ENCODE results near the gene NCKAP5.
"Not testable (repeated sequence)": the region's sequence is repeated elsewhere in the genome, so short reads cannot be mapped to it uniquely, and the experiment has no call there.

NCKAP5 gene

GRCh38 chr2:132701810-132702209 lies 866.5 kb downstream of the NCKAP5 start:
- DNase-seq (ENCODE audit: low spot score) = no peak

GRCh38 chr2:132699802-132700201 lies 868.5 kb downstream of the NCKAP5 start:
- not testable (repeated sequence) for DNase-seq (ENCODE audit: low spot score)

- not testable (repeated sequence) for DNase-seq (ENCODE audit: low spot score)
Observed at GRCh38 chr2:132698347-132698746, 869.9 kb downstream of the NCKAP5 start.

- no peak for DNase-seq (ENCODE audit: low spot score)
Observed at GRCh38 chr2:132697556-132698205, 870.6 kb downstream of the NCKAP5 start.

GRCh38 chr2:132692816-132693215 lies 875.4 kb downstream of the NCKAP5 start:
- no peak for DNase-seq (ENCODE audit: low spot score)

GRCh38 chr2:132691556-132691955 lies 876.7 kb downstream of the NCKAP5 start:
- no peak for DNase-seq (ENCODE audit: low spot score)

- DNase-seq (ENCODE audit: low spot score) = no peak
Observed at GRCh38 chr2:132690664-132691303, 877.5 kb downstream of the NCKAP5 start.

- DNase-seq (ENCODE audit: low spot score) = no peak
Observed at GRCh38 chr2:132681766-132682165, 886.5 kb downstream of the NCKAP5 start.

- no peak for DNase-seq (ENCODE audit: low spot score)
Observed at GRCh38 chr2:132680544-132680943, 887.7 kb downstream of the NCKAP5 start.

GRCh38 chr2:132678483-132678882 lies 889.8 kb downstream of the NCKAP5 start:
- DNase-seq (ENCODE audit: low spot score) = no peak

GRCh38 chr2:132677661-132678060 lies 890.6 kb downstream of the NCKAP5 start:
- no peak for DNase-seq (ENCODE audit: low spot score)

- no peak for DNase-seq (ENCODE audit: low spot score)
Observed at GRCh38 chr2:132676999-132677398, 891.3 kb downstream of the NCKAP5 start.

GRCh38 chr2:132671151-132671835 lies 897.0 kb downstream of the NCKAP5 start:
- DNase-seq (ENCODE audit: low spot score) = no peak

- no peak for DNase-seq (ENCODE audit: low spot score)
Observed at GRCh38 chr2:132670496-132671150, 897.6 kb downstream of the NCKAP5 start.

GRCh38 chr2:132669908-132670495 lies 898.3 kb downstream of the NCKAP5 start, which contains the start of gene LYPD1:
TSS of gene LYPD1 (minus strand) at chr2:132670205. CDS start at chr2:132669932, 273 bp downstream.
- DNase-seq (ENCODE audit: low spot score) = no peak

- no peak for DNase-seq (ENCODE audit: low spot score)
Observed at GRCh38 chr2:132668987-132669907, 899.0 kb downstream of the NCKAP5 start.

GRCh38 chr2:132668189-132668823 lies 900.0 kb downstream of the NCKAP5 start:
- DNase-seq (ENCODE audit: low spot score) = no peak

GRCh38 chr2:132667706-132668105 lies 900.6 kb downstream of the NCKAP5 start:
- DNase-seq (ENCODE audit: low spot score) = no peak

GRCh38 chr2:132665401-132666140 lies 902.7 kb downstream of the NCKAP5 start:
- no peak for DNase-seq (ENCODE audit: low spot score)

GRCh38 chr2:132664096-132664495 lies 904.2 kb downstream of the NCKAP5 start:
- DNase-seq (ENCODE audit: low spot score) = no peak
